A549 (cell line): Measurements from ENCODE around the gene TCP11L2.

Experiments used
- CEBPB ChIP-seq, 2 experiments: fragments of >200 bp in 1 of 2; sonication (Bioruptor Twin) in 1 of 2; formaldehyde crosslinking in 1 of 2; IDR thresholded peaks; 2 replicates each; pipeline ENCODE4 v1.6.1; 2012 to 2016
- EHMT2 ChIP-seq: fragments of 200-600 bp; sonication (generic); IDR thresholded peaks from 2 replicates; pipeline ENCODE4 v1.6.1; 2016; ENCODE audit warnings: antibody characterized with exemption, low read depth, mild to moderate bottlenecking, moderate library complexity
- EP300 ChIP-seq, 2 experiments: fragments of >200 bp; sonication (Bioruptor Twin); formaldehyde crosslinking; IDR thresholded peaks; 2 replicates in 1 of 2; 3 replicates in 1 of 2; pipeline ENCODE4 v1.6.1; 2016 to 2017
- KDM5A ChIP-seq: fragments of 200-600 bp; sonication (generic); IDR thresholded peaks from 2 replicates; pipeline ENCODE4 v1.6.1; 2016; ENCODE audit warnings: antibody characterized with exemption, mild to moderate bottlenecking
- POLR2A ChIP-seq: IDR thresholded peaks from 2 replicates; pipeline ENCODE4 v1.6.1; 2012; ENCODE audit warnings: mild to moderate bottlenecking, low read length
- POLR2AphosphoS2 ChIP-seq: conservative IDR thresholded peaks from 2 replicates; pipeline ENCODE4 v1.6.1; 2012; ENCODE audit warnings: low read length, improper control_type of control experiment, inconsistent platforms
- TF ChIP-seq, protein P1 (sequence below): fragments of >200 bp; sonication (Bioruptor Twin); formaldehyde crosslinking; IDR thresholded peaks from 3 replicates; pipeline ENCODE4 v1.5.1; 2016
- TF ChIP-seq, protein P2 (sequence below): fragments of 250-450 bp; sonication (Bioruptor Pico); IDR thresholded peaks from 2 replicates; pipeline ENCODE4 v1.5.0; 2020; ENCODE audit warnings: low read depth, mild to moderate bottlenecking, moderate library complexity
- TF ChIP-seq, protein P3 (sequence below): fragments of 450-650 bp; IDR thresholded peaks from 2 replicates; pipeline ENCODE4 v1.6.1; 2014; ENCODE audit warnings: antibody characterized with exemption
- TF ChIP-seq, protein P4 (sequence below): fragments of 150-350 bp; IDR thresholded peaks from 2 replicates; pipeline ENCODE4 v1.6.1; 2014; ENCODE audit warnings: low read depth, mild to moderate bottlenecking, low read length

DNA sequence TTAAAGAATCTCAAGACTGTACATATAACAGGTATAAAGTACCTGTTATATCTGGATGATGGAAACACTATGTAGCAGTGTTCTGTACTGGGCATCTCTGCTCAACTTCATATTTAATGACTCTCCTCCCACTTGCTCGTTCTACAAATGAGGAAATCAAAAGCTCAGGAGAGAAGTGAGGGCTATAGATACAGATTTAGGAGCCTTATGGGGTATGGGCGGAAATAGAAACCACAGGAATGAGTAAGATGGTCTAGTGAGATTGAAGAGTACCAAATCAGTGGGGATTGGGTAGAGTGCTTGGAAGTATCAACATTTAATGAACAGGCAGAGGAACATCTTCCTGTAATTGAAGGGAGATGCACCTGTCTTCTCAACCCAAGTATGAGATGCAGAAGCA lies 31.2 kb downstream of the TCP11L2 start:
- TF ChIP-seq, protein P1, sequence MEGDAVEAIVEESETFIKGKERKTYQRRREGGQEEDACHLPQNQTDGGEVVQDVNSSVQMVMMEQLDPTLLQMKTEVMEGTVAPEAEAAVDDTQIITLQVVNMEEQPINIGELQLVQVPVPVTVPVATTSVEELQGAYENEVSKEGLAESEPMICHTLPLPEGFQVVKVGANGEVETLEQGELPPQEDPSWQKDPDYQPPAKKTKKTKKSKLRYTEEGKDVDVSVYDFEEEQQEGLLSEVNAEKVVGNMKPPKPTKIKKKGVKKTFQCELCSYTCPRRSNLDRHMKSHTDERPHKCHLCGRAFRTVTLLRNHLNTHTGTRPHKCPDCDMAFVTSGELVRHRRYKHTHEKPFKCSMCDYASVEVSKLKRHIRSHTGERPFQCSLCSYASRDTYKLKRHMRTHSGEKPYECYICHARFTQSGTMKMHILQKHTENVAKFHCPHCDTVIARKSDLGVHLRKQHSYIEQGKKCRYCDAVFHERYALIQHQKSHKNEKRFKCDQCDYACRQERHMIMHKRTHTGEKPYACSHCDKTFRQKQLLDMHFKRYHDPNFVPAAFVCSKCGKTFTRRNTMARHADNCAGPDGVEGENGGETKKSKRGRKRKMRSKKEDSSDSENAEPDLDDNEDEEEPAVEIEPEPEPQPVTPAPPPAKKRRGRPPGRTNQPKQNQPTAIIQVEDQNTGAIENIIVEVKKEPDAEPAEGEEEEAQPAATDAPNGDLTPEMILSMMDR = no peak
- TF ChIP-seq, protein P2, sequence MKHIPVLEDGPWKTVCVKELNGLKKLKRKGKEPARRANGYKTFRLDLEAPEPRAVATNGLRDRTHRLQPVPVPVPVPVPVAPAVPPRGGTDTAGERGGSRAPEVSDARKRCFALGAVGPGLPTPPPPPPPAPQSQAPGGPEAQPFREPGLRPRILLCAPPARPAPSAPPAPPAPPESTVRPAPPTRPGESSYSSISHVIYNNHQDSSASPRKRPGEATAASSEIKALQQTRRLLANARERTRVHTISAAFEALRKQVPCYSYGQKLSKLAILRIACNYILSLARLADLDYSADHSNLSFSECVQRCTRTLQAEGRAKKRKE (CRISPR knock-in tag) = no peak
- TF ChIP-seq, protein P3, sequence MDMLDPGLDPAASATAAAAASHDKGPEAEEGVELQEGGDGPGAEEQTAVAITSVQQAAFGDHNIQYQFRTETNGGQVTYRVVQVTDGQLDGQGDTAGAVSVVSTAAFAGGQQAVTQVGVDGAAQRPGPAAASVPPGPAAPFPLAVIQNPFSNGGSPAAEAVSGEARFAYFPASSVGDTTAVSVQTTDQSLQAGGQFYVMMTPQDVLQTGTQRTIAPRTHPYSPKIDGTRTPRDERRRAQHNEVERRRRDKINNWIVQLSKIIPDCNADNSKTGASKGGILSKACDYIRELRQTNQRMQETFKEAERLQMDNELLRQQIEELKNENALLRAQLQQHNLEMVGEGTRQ = no peak
- TF ChIP-seq, protein P4, sequence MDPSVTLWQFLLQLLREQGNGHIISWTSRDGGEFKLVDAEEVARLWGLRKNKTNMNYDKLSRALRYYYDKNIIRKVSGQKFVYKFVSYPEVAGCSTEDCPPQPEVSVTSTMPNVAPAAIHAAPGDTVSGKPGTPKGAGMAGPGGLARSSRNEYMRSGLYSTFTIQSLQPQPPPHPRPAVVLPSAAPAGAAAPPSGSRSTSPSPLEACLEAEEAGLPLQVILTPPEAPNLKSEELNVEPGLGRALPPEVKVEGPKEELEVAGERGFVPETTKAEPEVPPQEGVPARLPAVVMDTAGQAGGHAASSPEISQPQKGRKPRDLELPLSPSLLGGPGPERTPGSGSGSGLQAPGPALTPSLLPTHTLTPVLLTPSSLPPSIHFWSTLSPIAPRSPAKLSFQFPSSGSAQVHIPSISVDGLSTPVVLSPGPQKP = no peak
- no peak for TF ChIP-seq EP300 (IDR thresholded peaks at IDR 0.05)
- TF ChIP-seq POLR2A = no peak
- TF ChIP-seq CEBPB (IDR thresholded peaks at IDR 0.05) = no peak
- TF ChIP-seq POLR2AphosphoS2 = no peak
- TF ChIP-seq EHMT2 = no peak
- TF ChIP-seq KDM5A = no peak
